ENCODE measurements around the gene PACS2. TPM values are rescaled to one million over a fixed set of nuclear protein-coding genes. Genes with fewer than 3 reads are reported as not detected.
"Not testable (repeated sequence)": the region's sequence is repeated elsewhere in the genome, so short reads cannot be mapped to it uniquely, and the experiment has no call there.

PACS2 gene
- total RNA-seq, 3 donors from 2014 or later = 23.1 to 27.2 (median 24.8) TPM

DNA sequence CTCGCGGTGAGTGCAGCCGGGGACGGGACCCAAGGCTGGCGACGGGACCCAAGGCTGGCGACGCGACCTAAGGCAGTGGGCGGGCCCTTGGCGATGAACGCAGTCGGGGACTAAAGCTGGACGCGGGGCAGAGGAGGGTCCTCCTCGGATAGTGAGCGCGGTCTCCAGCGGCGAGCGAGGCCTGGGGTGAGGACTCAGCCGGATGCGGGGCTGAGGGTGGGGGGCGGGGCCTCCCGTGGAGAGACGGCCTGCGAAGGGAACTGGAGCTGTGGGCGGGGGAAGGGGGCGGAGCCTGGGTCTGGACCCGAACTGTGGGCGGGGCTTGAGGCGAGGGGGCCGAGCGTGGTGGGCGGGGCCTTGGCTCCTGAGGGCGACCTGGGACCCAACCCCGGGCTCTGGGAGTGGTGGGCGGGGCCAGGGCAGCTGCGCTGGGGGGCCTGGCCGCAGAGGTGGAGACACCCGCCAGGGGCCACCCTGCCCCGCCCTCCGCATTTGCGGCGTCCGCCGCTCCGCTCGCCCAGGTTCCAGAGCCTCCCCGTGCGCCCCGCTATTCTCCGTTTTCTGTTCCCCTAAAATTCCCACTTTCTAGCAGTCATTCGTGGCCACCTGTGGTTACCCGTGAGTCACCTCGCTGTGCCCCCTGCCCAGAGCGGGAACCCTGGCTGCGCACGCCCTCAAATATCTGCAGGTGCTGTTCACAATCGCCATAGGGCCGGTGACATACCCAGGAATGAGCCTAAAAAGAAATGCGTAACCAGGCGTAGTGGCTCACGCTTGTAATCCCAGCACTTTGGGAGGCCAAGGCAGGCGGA is 13.2 kb upstream of the PACS2 start:
- DNase-seq = peak; percentile 100
- peak; percentile 76 to 77 for ATAC-seq
- H3K27me3 Mint-ChIP-seq (ENCODE audit: low read depth) = no peaks in the 10 kb centered on the region
- H3K9me3 Mint-ChIP-seq = no peaks in the 10 kb centered on the region
- H3K4me3 Mint-ChIP-seq = peak overlapping the region; percentile 84
- H3K4me1 Mint-ChIP-seq (ENCODE audit: low read depth) = peaks cover 30% of the 10 kb centered on the region
- no peaks in the 10 kb centered on the region for H3K36me3 Mint-ChIP-seq (ENCODE audit: insufficient read depth)

DNA sequence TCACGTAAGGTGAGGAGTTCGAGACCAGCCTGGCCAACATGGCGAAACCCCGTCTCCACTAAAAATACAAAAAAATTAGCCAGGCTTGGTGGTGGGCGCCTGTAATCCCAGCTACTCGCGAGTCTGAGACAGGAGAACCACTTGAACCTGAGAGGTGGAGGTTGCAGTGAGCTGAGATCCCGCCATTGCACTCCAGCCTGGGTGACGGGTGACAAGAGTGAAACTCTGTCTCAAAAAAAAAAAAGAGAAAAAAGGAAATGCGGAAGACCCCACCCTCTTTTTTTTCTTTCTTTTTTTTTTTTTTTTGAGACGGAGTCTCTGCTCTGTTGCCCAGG is 12.7 kb upstream of the PACS2 start:
- H3K9me3 Mint-ChIP-seq; H3K36me3 Mint-ChIP-seq (ENCODE audit: insufficient read depth): not testable (repeated sequence)
- peak overlapping the region; percentile 84 for H3K4me3 Mint-ChIP-seq

DNA sequence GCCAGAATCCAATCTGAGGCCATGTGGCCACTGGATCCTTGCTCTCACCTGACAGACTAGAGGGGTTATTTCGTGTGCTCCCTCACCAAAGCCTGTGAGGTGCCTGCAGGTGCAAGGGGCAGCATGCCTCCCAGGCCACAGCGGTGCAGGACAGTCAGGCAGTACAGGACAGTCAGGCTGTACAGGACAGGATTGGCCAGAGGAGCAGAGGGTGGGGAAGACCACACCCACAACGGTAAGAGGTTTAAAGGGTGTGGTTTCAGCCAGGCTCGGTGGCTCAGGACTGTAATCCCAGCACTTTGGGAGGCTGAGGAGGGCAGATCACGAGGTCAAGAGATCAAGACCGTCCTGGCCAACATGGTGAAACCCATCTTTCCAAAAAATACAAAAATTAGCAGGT is 10.6 kb upstream of the PACS2 start:
- ATAC-seq (no peak), DNase-seq (no peak)
- Mint-ChIP-seq H3K4me1 (ENCODE audit: low read depth) (peaks cover 26% of the 10 kb centered on the region), H3K36me3 (ENCODE audit: insufficient read depth) (no peaks in the 10 kb centered on the region), H3K9me3 (no peaks in the 10 kb centered on the region), H3K4me3 (no peak overlapping the region), H3K27me3 (ENCODE audit: low read depth) (no peaks in the 10 kb centered on the region)

More for the DNA sequence above, 12.7 kb upstream of the PACS2 start:
- ATAC-seq; DNase-seq; H3K27me3 Mint-ChIP-seq (ENCODE audit: low read depth): not testable (repeated sequence)
- H3K4me1 Mint-ChIP-seq (ENCODE audit: low read depth) = peaks cover 30% of the 10 kb centered on the region

DNA sequence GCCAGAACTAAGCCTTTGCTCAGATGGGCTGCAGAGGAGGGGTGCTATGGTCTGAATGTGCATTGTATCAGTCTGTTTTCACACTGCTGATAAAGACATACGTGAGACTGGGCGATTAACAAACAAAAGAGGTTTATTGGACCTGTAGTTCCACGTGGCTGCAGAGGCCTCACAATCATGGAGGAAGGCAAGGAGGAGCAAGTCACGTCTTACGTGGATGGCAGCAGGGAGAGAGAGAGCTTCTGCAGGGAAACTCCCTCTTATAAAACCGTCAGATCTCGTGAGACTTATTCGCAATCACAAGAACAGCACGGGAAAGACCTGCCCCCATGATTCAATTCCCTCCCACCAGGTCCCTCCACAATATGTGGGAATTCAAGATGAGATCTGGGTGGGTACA is 10.0 kb upstream of the PACS2 start:
- Mint-ChIP-seq H3K36me3 (ENCODE audit: insufficient read depth) (no peaks in the 10 kb centered on the region), H3K4me1 (ENCODE audit: low read depth) (peaks cover 23% of the 10 kb centered on the region), H3K4me3 (no peak overlapping the region), H3K9me3 (no peaks in the 10 kb centered on the region), H3K27me3 (ENCODE audit: low read depth) (no peaks in the 10 kb centered on the region)
- ATAC-seq (no peak), DNase-seq (no peak)

DNA sequence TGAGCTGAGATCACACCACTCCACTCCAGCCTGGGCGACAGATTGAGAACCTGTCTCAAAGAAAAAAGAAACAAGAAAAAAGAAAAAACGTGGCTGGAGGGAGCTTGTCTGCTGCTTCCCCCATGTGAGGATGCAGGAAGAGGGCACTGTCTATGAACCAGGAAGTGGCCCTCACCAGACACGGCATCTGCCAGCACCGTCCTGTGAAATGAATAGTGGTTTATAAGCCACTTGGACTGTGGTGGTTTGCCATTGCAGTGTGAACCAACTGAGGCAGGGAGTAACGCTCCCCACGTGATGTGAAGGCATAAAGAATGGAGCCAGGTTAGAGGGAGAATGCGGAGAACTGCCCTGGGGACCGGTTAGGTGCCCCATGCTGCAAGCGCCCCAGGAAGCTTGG is 9.2 kb upstream of the PACS2 start:
- Mint-ChIP-seq H3K36me3 (ENCODE audit: insufficient read depth) (no peaks in the 10 kb centered on the region), H3K9me3 (no peaks in the 10 kb centered on the region), H3K4me1 (ENCODE audit: low read depth) (peaks cover 19% of the 10 kb centered on the region), H3K4me3 (no peak overlapping the region), H3K27me3 (ENCODE audit: low read depth) (no peaks in the 10 kb centered on the region)
- no peak for ATAC-seq
- DNase-seq = no peak

DNA sequence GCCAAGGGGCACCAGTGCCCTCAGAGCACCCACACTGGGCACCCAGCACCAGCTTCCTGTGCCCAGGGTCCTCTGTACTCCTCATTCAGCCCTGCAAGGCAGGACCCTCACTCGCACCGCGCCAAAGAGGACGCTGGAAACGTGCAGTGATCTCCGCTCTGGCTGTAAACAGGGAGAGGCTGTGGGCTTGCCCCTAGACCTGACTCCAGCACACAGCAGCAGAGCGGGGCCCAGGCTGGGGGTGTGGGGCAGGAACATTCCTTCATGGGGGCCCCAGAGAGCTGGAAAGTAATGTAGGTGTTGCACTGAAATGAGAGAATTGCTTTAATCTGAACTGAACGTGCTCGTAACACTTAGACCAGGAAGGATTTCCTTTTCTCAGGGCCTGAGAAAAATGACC is 8.8 kb upstream of the PACS2 start:
- Mint-ChIP-seq H3K9me3 (no peaks in the 10 kb centered on the region), H3K27me3 (ENCODE audit: low read depth) (no peaks in the 10 kb centered on the region), H3K4me3 (no peak overlapping the region), H3K4me1 (ENCODE audit: low read depth) (peaks cover 19% of the 10 kb centered on the region), H3K36me3 (ENCODE audit: insufficient read depth) (no peaks in the 10 kb centered on the region)
- no peak for ATAC-seq
- DNase-seq = no peak

DNA sequence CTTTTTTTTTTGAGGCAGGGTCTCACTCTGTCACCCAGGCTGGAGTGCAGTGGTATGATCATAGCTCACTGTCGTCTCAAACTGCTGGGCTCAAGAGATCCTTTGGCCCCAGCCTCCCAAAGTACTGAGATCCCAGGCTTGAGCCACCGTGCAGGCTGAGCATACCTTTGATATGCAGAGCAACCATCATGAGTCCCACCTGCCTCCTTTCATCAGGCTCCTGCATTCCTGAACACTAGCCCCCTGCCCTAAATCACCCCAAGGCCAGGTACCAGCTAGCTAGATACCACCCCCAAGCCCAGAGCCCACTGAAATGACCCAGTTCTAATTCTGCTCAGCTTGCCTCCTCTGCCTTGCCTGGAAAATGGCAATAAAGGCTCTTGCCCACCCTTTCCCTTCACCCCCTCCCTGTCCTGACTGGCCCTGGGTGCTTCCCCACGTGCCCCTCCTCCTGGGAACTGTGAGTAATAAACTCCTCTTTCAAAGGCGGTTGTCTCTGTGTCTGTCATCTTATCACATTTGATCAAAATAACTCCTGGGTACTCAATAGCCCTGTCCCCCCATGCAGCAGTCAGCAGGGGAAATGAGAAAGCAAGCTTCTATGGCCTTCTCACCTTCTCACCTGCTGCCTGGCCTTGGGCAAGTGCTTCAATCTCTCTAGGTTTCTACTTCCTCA is 7.4 kb upstream of the PACS2 start:
- H3K4me3 Mint-ChIP-seq = no peak overlapping the region
- no peaks in the 10 kb centered on the region for H3K36me3 Mint-ChIP-seq (ENCODE audit: insufficient read depth)
- peaks cover 18% of the 10 kb centered on the region for H3K4me1 Mint-ChIP-seq (ENCODE audit: low read depth)
- no peaks in the 10 kb centered on the region for H3K27me3 Mint-ChIP-seq (ENCODE audit: low read depth)
- ATAC-seq (no peak), DNase-seq (no peak)
- no peaks in the 10 kb centered on the region for H3K9me3 Mint-ChIP-seq

DNA sequence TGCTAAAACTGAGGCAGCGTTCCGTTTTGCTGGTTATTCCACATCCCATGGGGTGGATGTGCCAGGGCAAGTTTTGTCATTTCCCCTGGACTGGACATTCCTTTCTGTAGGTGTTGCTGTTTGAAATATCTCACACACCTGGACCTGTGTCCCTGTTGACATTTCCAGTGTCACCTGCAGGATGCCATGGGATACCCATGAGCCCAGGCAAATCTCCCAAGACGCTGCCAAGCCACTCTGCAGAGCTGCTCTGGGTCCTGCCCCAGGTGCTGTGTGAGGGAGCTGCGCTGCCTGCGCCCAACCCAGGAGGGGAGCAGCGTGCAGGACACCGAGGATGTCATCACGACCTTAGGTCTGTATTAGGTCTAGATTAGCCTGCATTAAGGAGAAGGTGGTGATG is 5.2 kb upstream of the PACS2 start:
- Mint-ChIP-seq H3K27me3 (ENCODE audit: low read depth) (no peaks in the 10 kb centered on the region), H3K4me3 (no peak overlapping the region)
- no peak for ATAC-seq

DNA sequence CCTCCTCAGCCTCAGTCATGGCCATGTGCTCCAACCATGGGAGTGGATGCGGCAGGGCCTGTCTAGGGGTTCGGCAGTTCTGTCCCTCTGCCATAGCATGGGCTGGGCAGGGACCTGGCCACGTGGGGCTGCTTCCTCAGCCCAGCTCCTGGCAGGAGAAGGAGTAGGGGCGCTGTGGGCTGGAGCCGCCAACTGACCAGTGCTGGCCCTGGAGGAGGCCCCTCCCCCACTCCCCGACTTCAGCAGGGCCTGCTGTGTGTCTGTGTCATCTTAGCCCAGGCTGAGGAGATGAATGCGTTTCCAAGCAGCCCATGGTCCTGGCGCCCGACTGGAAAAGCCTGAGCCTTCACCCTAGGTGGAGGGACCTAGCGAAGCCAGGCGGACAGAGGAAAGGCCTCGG is 2.7 kb upstream of the PACS2 start:
- H3K36me3 Mint-ChIP-seq (ENCODE audit: insufficient read depth) = no peaks in the 10 kb centered on the region
- H3K4me3 Mint-ChIP-seq = no peak overlapping the region
- peaks cover 17% of the 10 kb centered on the region for H3K4me1 Mint-ChIP-seq (ENCODE audit: low read depth)

More for the DNA sequence above, 5.2 kb upstream of the PACS2 start:
- Mint-ChIP-seq H3K9me3 (no peaks in the 10 kb centered on the region), H3K4me1 (ENCODE audit: low read depth) (peaks cover 20% of the 10 kb centered on the region), H3K36me3 (ENCODE audit: insufficient read depth) (no peaks in the 10 kb centered on the region)
- no peak for DNase-seq

DNA sequence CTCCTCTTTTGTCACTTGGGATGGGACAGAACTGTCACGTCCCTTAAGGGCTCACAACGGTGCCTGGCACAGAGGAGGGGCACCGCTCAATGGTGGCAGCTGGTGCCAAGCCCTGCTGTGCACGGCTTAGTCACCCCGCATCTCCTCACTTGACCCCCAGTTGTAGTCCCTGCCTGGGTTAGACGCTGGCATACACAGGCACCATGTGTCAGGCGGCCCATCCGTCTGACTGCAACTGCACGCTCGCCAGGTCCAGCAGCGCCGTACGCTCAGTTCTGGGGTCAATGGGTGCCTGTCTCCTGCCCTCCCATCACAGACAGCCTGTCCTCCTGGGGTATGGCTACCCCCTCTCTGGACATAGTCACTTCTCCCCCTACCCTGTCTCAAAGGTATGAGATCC is 1.6 kb upstream of the PACS2 start:
- Mint-ChIP-seq H3K4me1 (ENCODE audit: low read depth) (peaks cover 20% of the 10 kb centered on the region), H3K4me3 (peak overlapping the region; percentile 82), H3K36me3 (ENCODE audit: insufficient read depth) (no peaks in the 10 kb centered on the region), H3K27me3 (ENCODE audit: low read depth) (no peaks in the 10 kb centered on the region), H3K9me3 (no peaks in the 10 kb centered on the region)
- DNase-seq (no peak), ATAC-seq (no peak)

More for the DNA sequence above, 2.7 kb upstream of the PACS2 start:
- ATAC-seq (no peak), DNase-seq (no peak)
- H3K9me3 Mint-ChIP-seq = no peaks in the 10 kb centered on the region
- no peaks in the 10 kb centered on the region for H3K27me3 Mint-ChIP-seq (ENCODE audit: low read depth)

DNA sequence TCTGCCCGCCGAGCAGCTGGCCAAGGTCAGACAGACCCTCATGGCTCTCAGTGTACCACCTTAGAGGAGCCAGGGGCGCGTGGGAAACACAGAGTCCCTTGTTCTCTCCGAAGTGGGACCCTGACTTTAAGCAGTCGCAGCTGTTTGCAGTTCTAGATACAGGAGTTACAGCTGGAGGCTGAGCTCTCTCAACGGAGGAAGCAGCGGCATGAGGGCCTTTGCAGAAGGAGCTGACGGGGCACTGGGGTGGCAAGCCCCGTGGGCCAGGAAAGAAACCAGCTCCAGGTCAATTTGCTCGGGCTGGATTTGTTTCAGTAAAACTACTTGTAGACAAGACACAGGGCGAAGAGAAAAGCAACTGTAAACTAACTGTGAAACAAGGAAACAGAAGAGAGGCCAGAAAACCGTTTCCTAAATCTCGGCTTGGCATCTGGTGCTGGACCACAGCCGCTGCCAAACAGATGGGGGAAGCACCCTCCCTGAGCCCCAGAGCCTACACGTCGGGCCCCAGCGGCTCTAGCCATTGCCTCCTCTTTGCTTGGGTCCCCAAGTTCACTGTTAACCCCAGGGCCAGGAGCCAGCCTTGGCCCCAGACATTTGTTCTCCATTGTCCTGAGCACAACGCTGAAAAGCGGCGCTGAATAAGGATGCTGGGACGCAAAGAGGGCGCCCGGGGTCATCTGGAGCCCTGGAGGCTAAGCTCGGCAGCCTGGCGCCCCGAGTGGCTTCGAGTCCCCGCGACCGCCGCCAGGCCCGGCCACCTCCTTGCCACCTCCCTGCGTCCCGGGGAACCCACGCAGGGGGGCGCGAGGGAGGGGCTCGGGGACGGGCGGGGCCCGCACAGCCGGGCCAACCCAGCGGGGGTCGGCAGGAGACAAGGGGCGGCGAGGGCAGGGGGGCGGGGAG is 914 bp upstream of the PACS2 start:
- no peaks in the 10 kb centered on the region for H3K9me3 Mint-ChIP-seq
- no peaks in the 10 kb centered on the region for H3K36me3 Mint-ChIP-seq (ENCODE audit: insufficient read depth)
- DNase-seq = no peak
- peaks cover 20% of the 10 kb centered on the region for H3K4me1 Mint-ChIP-seq (ENCODE audit: low read depth)
- H3K4me3 Mint-ChIP-seq = peak overlapping the region; percentile 82
- H3K27me3 Mint-ChIP-seq (ENCODE audit: low read depth) = no peaks in the 10 kb centered on the region
- ATAC-seq = peak; percentile 26 to 42

DNA sequence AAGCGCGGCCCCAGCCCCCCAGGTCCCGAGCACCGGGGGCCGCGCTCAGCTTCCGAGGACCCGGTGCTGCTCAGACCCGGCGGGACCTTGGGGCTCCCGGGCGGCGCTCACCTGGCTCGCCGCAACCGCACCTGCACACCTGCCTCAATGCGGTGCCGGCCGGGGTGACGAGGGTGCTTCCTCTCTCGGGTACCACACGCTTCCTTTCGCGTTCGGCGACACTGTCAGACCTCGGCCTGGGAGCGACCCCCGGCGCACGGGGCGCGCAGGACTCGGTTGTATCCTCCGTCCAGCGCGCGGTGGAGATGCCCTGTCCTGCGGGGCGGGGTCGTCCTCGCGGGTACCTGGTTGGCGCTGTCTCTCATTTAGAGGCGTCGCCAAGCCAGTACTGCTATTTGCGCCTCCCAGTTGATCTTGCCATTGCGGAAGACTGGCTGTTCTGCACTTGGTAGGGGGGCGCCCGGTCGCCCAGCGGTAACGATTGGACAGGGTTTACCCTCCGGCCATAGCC is 718 bp downstream of the PACS2 start:
- Mint-ChIP-seq H3K27me3 (ENCODE audit: low read depth) (no peaks in the 10 kb centered on the region), H3K36me3 (ENCODE audit: insufficient read depth) (peaks cover 2% of the 10 kb centered on the region), H3K4me1 (ENCODE audit: low read depth) (peaks cover 20% of the 10 kb centered on the region), H3K9me3 (no peaks in the 10 kb centered on the region), H3K4me3 (peak overlapping the region; percentile 89)
- peak; percentile 12 to 26 for ATAC-seq
- DNase-seq = peak; percentile 37

DNA sequence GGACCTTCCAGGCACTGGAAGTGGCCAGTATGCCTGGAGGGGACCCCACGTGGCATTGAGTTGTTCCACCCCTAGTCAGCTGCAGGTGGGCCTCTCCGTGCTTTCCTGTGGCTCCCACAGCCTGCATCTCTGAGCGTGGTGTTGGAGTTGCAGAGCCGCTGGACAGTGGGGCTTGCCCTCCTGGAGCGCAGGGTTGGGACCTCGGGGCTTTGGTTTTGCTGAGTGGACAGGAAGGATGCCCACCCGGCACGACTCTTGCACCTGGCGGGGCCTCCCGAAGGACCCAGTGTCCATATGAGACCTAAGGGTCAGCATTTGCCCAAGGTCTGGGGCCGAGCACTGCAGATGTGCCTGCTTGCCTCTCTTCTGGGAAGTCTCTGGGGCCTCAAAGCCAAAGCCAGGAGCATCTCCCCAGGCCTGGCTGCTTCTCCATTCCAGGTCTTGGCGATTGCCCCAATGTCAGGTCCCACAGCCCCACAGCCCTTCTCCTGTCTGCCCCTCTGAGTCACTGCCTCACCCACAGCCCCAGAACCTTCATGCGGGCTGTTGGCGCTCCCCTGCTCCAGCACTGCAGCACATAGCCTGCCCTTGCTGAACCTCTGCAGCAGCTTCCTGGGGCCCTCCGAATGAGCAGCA is 1.5 kb downstream of the PACS2 start:
- H3K9me3 Mint-ChIP-seq = no peaks in the 10 kb centered on the region
- H3K4me1 Mint-ChIP-seq (ENCODE audit: low read depth) = peaks cover 20% of the 10 kb centered on the region
- H3K4me3 Mint-ChIP-seq = peak overlapping the region; percentile 89
- DNase-seq = no peak
- peaks cover 2% of the 10 kb centered on the region for H3K36me3 Mint-ChIP-seq (ENCODE audit: insufficient read depth)
- ATAC-seq = no peak
- H3K27me3 Mint-ChIP-seq (ENCODE audit: low read depth) = no peaks in the 10 kb centered on the region

DNA sequence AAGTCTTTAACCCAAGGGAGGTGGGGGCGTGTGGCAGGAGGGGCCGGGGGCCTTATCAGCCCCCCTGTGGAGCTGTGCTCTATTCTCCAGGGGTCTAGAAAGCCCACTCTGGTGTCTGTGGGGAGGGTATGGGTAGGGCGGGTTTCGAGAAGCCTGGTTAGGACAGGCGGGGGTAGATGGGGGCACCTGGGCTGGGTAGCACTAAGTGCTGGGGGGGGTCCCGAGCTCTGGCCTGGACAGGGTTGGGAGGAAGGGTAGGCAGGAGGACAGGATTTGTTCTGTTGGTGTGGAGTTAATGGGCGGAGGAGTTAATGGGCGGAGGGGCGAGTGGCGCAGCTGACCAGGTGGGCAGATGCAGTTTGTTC is 2.0 kb downstream of the PACS2 start:
- Mint-ChIP-seq H3K9me3 (no peaks in the 10 kb centered on the region), H3K4me1 (ENCODE audit: low read depth) (peaks cover 20% of the 10 kb centered on the region), H3K36me3 (ENCODE audit: insufficient read depth) (peaks cover 2% of the 10 kb centered on the region), H3K27me3 (ENCODE audit: low read depth) (no peaks in the 10 kb centered on the region), H3K4me3 (peak overlapping the region; percentile 89)
- ATAC-seq (no peak), DNase-seq (no peak)

Data from activated T-cell treated with anti-CD3 and anti-CD28 coated beads, Interleukin-2, amount 50 U/mL, for 4 hours (primary cell).